Hematopoietic multipotent progenitor cell treated with erythropoietin and hydrocortisone succinate and interleukin-3 and kit ligand, for 8 days (in vitro differentiated cells): ENCODE results near the gene TMEM179B.
"Not testable (repeated sequence)": the region's sequence is repeated elsewhere in the genome, so short reads cannot be mapped to it uniquely, and the experiment has no call there.

ENCODE experiments used
- DNase-seq: peaks from one replicate; pipeline ENCODE4 v3.0.0-alpha.2; 2015

The TMEM179B gene, protein sequence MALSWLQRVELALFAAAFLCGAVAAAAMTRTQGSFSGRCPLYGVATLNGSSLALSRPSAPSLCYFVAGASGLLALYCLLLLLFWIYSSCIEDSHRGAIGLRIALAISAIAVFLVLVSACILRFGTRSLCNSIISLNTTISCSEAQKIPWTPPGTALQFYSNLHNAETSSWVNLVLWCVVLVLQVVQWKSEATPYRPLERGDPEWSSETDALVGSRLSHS

GRCh38 chr11:62787005-62787759 lies at the start of gene TMEM179B:
TSS of gene TMEM179B (plus strand) at chr11:62787402. CDS start at chr11:62787432, 30 bp downstream.
- DNase-seq = peak; percentile 99

DNA sequence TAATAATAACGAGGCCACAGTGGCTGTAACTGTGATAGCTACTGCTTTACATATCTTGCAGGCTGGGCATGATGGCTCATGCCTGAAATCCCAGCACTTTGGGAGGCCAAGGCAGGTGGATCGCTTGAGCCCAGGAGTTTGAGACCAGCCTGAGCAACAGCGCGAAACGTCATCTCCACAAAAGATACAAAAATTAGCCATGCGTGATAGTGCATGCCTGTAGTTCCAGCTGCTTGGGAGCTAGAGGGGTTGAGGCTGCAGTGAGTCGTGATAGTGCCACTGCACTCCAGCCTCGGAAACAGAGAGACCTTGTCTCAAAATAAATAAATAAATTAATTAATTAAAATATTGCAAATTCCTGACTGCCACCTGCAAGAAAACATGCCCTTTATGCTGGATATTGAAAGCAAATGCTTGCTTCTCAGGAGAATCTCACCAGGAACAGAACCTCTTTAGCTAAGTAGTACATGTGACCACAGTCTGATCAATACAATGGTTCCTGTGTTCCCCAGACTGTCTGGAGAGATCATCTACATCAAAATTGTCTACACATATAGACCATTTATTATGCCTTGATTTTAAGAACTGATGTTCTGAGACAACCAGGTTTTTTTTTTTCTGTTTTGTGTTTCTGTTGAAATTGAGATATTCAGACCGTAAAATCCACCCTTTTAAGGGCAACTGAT lies 39.6 kb upstream of the TMEM179B start:
- no peak for DNase-seq

DNA sequence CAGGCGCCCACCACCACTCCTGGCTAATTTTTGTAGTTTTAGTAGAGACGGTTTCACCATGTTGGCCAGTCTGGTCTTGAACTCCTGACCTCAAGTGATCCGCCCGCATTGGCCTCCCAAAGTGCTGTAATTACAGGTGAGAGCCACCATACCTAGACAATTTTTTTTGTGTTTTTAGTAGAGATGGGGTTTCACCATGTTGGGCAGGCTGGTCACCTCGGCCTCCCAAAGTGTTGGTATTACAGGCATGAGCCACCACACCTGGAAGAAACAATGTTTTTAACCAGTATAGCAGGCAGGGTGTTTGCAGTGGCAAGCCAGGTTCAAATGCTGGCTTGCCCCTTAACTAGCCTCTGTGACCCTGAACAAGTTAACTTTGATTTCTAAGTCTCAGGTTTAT lies 37.3 kb upstream of the TMEM179B start:
- DNase-seq = not testable (repeated sequence)

DNA sequence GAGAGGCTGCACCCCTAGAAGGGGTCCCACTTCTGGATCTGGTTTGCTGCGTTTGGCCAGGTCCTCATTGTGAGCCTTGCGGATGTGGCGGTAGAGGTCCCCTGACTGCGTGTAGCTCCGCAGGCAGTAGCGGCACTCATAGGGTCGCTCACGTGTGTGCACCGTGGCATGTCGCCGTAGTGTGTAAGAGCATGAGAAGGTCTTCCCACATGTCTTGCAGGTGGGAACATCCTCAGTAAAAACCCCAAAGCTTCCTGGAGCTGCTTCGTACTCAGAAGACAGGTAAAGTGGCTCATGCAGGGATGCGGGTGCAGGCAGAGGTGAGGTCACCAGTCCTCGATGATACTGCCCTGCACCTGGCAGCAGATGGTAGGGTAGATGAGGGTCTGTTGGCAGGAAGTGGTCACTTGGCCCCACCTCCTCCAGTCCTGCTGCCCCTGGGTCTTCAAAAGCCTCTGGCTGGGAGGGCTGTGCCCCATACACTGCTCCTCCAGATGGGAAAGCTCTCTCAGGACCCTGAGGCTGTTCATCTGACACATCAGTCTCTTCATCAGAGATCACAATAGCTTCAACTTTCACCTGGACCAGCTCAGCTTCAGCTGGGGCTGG lies 34.9 kb upstream of the TMEM179B start:
- DNase-seq = no peak

GRCh38 chr11:62752994-62753735 lies 34.0 kb upstream of the TMEM179B start:
- DNase-seq = no peak

- peak; percentile 100 for DNase-seq
Observed at GRCh38 chr11:62753736-62754603, 33.2 kb upstream of the TMEM179B start, which contains the start of gene ZBTB3. TSS of gene ZBTB3 (minus strand) at chr11:62754160. CDS start at chr11:62753664, 496 bp downstream.

GRCh38 chr11:62755086-62755615 lies 32.1 kb upstream of the TMEM179B start:
- no peak for DNase-seq

- no peak for DNase-seq
Observed at GRCh38 chr11:62757846-62758788, 29.1 kb upstream of the TMEM179B start.

GRCh38 chr11:62760867-62761227 lies 26.4 kb upstream of the TMEM179B start:
- not testable (repeated sequence) for DNase-seq

DNA sequence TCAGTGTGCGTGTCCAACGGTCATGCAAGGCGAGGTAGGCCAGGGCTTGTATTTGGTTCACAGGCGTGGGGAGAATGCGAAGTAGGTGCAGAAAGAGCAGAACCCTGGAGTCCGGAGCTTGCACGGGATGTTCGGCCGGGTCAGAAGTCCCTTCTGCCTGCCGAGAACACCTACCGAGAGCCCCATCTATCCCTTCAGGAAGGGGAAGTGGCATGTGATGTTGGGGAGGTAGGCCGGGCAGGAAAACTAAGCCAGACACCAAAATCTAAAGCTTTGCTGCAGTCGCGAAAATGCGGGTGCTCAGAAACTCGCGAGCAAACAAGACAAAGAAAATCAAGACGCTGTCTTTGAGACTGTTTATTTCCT lies 16.4 kb upstream of the TMEM179B start:
- no peak for DNase-seq

DNA sequence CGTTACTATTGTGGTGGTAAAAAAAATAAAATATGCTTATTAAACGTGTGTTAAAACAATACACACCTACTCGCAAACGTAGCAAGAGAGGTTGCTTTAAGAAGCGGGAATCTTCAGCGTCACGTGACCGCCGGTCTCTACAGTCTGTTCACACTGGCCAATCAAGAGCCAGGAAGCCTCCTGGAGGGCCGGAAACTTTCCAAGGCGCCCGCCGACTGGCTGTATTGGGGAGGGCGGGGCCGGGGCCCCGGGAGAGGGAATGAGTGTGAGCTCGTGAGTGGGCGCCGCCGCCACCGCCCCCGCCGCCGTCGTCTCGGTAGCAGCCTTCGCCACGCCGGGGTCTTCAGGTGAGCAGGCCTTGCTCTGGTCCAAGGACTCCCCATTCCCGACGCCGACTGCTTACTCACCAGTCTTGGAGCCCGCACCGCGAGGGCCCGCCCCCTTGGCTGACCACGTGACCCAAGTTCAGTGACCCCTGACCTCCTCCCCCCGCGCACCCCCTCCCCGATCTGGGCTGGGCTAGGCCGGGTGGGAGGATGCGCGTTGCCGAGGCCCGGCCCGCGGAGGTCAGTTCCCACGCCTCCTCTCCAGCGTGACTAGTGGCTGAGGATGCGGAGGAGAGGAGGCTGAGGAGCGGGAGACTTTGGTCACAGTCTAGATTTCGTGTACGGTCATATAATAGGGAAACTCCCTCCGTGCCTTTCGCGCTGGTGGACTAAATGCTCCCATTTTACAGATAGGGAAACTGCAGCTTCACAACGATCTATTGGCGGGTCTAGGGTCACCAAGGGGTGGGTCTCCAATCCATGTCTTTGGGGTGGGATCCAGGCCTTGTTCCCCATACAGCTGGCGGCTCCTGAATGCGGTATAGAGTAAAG lies 15.8 kb upstream of the TMEM179B start, which contains the start of gene TAF6L:
TAF6L (plus strand) TSS at position 253 of the 878 bp plus-strand sequence. CDS start 4,388 bp downstream, outside the sequence.
- peak; percentile 98 for DNase-seq

GRCh38 chr11:62774407-62774806 lies 12.8 kb upstream of the TMEM179B start:
- no peak for DNase-seq

DNA sequence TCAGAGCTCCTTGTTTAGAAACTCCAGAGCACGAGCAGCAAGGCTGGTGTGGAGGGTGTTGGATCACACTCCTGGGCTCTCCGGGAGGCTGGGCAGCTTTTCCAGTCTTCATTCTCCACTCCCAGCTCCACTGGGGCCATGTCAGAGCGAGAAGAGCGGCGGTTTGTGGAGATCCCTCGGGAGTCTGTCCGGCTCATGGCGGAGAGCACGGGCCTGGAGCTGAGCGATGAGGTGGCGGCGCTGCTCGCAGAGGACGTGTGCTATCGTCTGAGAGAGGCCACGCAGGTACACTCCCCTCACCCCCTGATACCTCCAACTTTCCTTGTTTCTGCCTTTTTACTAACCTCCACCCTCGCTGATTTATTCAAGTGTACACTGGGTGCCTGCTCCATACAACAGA lies 11.6 kb upstream of the TMEM179B start:
- DNase-seq = no peak

GRCh38 chr11:62777389-62777788 lies 9.8 kb upstream of the TMEM179B start:
- DNase-seq = no peak

- DNase-seq = no peak
Observed at GRCh38 chr11:62778441-62778840, 8.8 kb upstream of the TMEM179B start.

GRCh38 chr11:62782753-62783152 lies 4.4 kb upstream of the TMEM179B start:
- DNase-seq = peak; percentile 28

GRCh38 chr11:62786318-62787004 lies 741 bp upstream of the TMEM179B start:
- peak; percentile 87 for DNase-seq

GRCh38 chr11:62788991-62789390 lies 1.8 kb downstream of the TMEM179B start:
- no peak for DNase-seq
